CD14-positive monocyte (primary cell): Measurements from ENCODE around the gene GAPVD1. TPM values are rescaled to one million over a fixed set of nuclear protein-coding genes. Genes with fewer than 3 reads are reported as not detected.

ENCODE experiments used
- DNase-seq, 3 donors: peaks; one replicate each; pipeline ENCODE4 v3.0.0-alpha.2; 2011 to 2022
- H2AFZ ChIP-seq: 2 replicates; pipeline ENCODE4 v1.6.0; 2012; ENCODE audit warnings: mild to moderate bottlenecking, low read depth, low read length, inconsistent platforms; ENCODE audit not compliant: insufficient read depth, poor library complexity, severe bottlenecking
- H3K27ac ChIP-seq, 2 donors: 1 replicate in 1 of 2; 2 replicates in 1 of 2; pipeline ENCODE4 v1.5.1; 2012 to 2013; ENCODE audit warnings: low read length in 2 of 2, control low read depth in 1 of 2, inconsistent platforms in 1 of 2, low read depth in 1 of 2, mild to moderate bottlenecking in 1 of 2
- H3K27me3 ChIP-seq, 2 donors: one replicate each; pipeline versions ENCODE4 v1.6.0 to v1.6.1; 2011 to 2013; ENCODE audit warnings: low read length in 2 of 2; ENCODE audit not compliant: control insufficient read depth in 2 of 2, insufficient read depth in 2 of 2
- H3K36me3 ChIP-seq, 2 donors: replicated peaks in 1 of 2; 1 replicate in 1 of 2; 2 replicates in 1 of 2; pipeline versions ENCODE4 v1.5.1 to v1.6.1; 2012 to 2013; ENCODE audit warnings: low read length in 2 of 2, control low read depth in 1 of 2, inconsistent platforms in 1 of 2, mild to moderate bottlenecking in 1 of 2; ENCODE audit not compliant: insufficient read depth in 2 of 2, control insufficient read depth in 1 of 2
- H3K4me1 ChIP-seq, 2 donors: 1 replicate in 1 of 2; 2 replicates in 1 of 2; pipeline versions ENCODE4 v1.5.1 to v1.6.1; 2012 to 2013; ENCODE audit warnings: low read length in 2 of 2, control low read depth in 1 of 2, inconsistent platforms in 1 of 2, mild to moderate bottlenecking in 1 of 2, moderate library complexity in 1 of 2; ENCODE audit not compliant: insufficient read depth in 2 of 2, control insufficient read depth in 1 of 2
- H3K4me2 ChIP-seq: replicated peaks from 2 replicates; pipeline ENCODE3; 2012; ENCODE audit warnings: low read length, moderate library complexity, mild to moderate bottlenecking; ENCODE audit not compliant: poor library complexity, severe bottlenecking; ENCODE audit errors: extremely low read depth
- H3K4me3 ChIP-seq, 3 experiments: fragments of 200-600 bp in 1 of 3; sonication (generic) in 1 of 3; replicated peaks in 1 of 3; 1 replicate in 2 of 3; 2 replicates in 1 of 3; pipeline ENCODE4 v1.5.1; 2011 to 2013; ENCODE audit warnings: low read length in 3 of 3, mild to moderate bottlenecking in 3 of 3, control low read depth in 2 of 3, low read depth in 2 of 3, inconsistent platforms in 1 of 3, moderate library complexity in 1 of 3
- H3K79me2 ChIP-seq: 2 replicates; pipeline ENCODE4 v1.6.0; 2012; ENCODE audit warnings: mild to moderate bottlenecking, control low read depth, inconsistent platforms, low read length, moderate library complexity; ENCODE audit not compliant: insufficient read depth
- H3K9ac ChIP-seq: 2 replicates; pipeline ENCODE4 v1.6.0; 2017; ENCODE audit warnings: low read length, mild to moderate bottlenecking; ENCODE audit not compliant: insufficient read depth, poor library complexity, severe bottlenecking
- H3K9me3 ChIP-seq, 2 donors: replicated peaks in 1 of 2; 1 replicate in 1 of 2; 2 replicates in 1 of 2; pipeline versions ENCODE4 v1.5.1 to v1.6.1; 2012 to 2013; ENCODE audit warnings: low read length in 2 of 2, control low read depth in 1 of 2; ENCODE audit not compliant: control insufficient read depth in 1 of 2, insufficient read depth in 1 of 2
- H4K20me1 ChIP-seq: 2 replicates; pipeline ENCODE4 v1.6.0; 2012; ENCODE audit warnings: mild to moderate bottlenecking, low read length, control low read depth, moderate library complexity; ENCODE audit not compliant: insufficient read depth
- H3K27ac Mint-ChIP-seq, 7 donors: one replicate each; pipeline ENCODE4 v1.8.0; 2020; ENCODE audit warnings: mild to moderate bottlenecking in 7 of 7, mixed read lengths in 7 of 7, moderate library complexity in 6 of 7, inconsistent platforms in 2 of 7
- H3K27me3 Mint-ChIP-seq, 3 donors: one replicate each; pipeline ENCODE4 v1.8.0; 2021 to 2022; ENCODE audit warnings: low read depth in 3 of 3, mild to moderate bottlenecking in 3 of 3, mixed read lengths in 3 of 3, moderate library complexity in 3 of 3, inconsistent platforms in 1 of 3
- H3K36me3 Mint-ChIP-seq, 2 donors: one replicate each; pipeline ENCODE4 v1.8.0; 2020; ENCODE audit warnings: mixed read lengths in 2 of 2, inconsistent platforms in 1 of 2, mild to moderate bottlenecking in 1 of 2
- H3K4me1 Mint-ChIP-seq: one replicate; pipeline ENCODE4 v1.8.0; 2020; ENCODE audit warnings: mild to moderate bottlenecking, mixed read lengths
- H3K4me3 Mint-ChIP-seq, 2 donors: one replicate each; pipeline ENCODE4 v1.8.0; 2020; ENCODE audit warnings: mild to moderate bottlenecking in 2 of 2, mixed read lengths in 2 of 2, moderate library complexity in 1 of 2
- H3K9me3 Mint-ChIP-seq, 7 donors: one replicate each; pipeline ENCODE4 v1.8.0; 2020 to 2022; ENCODE audit warnings: mixed read lengths in 7 of 7, mild to moderate bottlenecking in 6 of 7, moderate library complexity in 6 of 7, inconsistent platforms in 2 of 7
- WGBS: methylation state at CpG from one replicate; pipeline ENCODE4 v1.1.5; 2013; ENCODE audit warnings: missing lambda C conversion rate; ENCODE audit not compliant: insufficient coverage; 5-methylcytosine and 5-hydroxymethylcytosine counted together
- intact Hi-C, 2 donors: fragments of 100-400 bp; cut with micrococcal nuclease; formaldehyde crosslinking; loops; one replicate each; pipeline versions ENCODE4 v1.15.0 to v1.15.1; 2023
- polyA plus RNA-seq, 3 donors: library from polyadenylated mRNA; depleted of rRNA in 1 of 3; unstranded in 2 of 3; stranded (reverse) in 1 of 3; fragments of 300-500 nt in 2 of 3; fragments of >200 nt in 1 of 3; fragmentation: Illumina TruSeq in 2 of 3; gene quantifications; 1 replicate in 2 of 3; 2 replicates in 1 of 3; pipeline ENCODE4 v1.2.3, GENCODE V29; 2012 to 2021
- TF ChIP-seq, protein P1 (sequence below): fragments of 200-600 bp; IDR thresholded peaks from one replicate; pipeline ENCODE4 v1.8.0; 2022; ENCODE audit warnings: antibody characterized with exemption, mild to moderate bottlenecking

Gene GAPVD1
- polyA plus RNA-seq, 3 donors: 18.7 to 49.2 (median 30.5) TPM

DNA sequence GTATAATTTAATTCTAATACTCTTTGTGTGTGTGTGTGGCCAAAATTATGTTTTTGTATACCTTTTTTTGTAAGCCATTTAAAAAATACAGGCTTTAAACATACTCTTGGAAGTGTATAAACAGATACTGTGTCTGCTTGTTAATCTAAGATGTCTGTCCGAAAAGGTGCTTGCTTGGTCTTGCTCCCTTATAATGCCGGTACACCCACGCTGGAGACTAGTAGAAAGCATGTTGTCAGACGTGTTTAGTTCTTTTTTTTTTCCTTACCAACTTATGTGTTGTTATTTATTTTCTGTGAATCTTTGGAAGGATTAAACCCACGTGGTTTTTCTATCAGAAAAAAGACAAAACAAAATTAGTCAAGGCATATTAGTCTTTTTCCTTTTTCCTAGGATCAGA lies 9.5 kb downstream of the GAPVD1 start:
- Histone ChIP-seq H3K79me2 (peaks cover 99% of the 10 kb centered on the region), H3K36me3 (peaks cover 6 to 15% of the 10 kb centered on the region in 2 donors), H3K4me2 (no peak overlapping the region), H3K27me3 (no peaks in the 10 kb centered on the region), H3K9ac (no peak overlapping the region), H3K4me3 (no peak overlapping the region), H2AFZ (no peak overlapping the region), H3K9me3 (no peaks in the 10 kb centered on the region), H4K20me1 (peaks cover 92% of the 10 kb centered on the region), H3K27ac (peak overlapping the region in 1 of 2 donors; percentile 41), H3K4me1 (peaks cover 11 to 18% of the 10 kb centered on the region in 2 donors)
- TF ChIP-seq, protein P1, sequence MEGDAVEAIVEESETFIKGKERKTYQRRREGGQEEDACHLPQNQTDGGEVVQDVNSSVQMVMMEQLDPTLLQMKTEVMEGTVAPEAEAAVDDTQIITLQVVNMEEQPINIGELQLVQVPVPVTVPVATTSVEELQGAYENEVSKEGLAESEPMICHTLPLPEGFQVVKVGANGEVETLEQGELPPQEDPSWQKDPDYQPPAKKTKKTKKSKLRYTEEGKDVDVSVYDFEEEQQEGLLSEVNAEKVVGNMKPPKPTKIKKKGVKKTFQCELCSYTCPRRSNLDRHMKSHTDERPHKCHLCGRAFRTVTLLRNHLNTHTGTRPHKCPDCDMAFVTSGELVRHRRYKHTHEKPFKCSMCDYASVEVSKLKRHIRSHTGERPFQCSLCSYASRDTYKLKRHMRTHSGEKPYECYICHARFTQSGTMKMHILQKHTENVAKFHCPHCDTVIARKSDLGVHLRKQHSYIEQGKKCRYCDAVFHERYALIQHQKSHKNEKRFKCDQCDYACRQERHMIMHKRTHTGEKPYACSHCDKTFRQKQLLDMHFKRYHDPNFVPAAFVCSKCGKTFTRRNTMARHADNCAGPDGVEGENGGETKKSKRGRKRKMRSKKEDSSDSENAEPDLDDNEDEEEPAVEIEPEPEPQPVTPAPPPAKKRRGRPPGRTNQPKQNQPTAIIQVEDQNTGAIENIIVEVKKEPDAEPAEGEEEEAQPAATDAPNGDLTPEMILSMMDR: no peak
- H3K36me3 Mint-ChIP-seq: peaks cover 20 to 55% of the 10 kb centered on the region in 2 donors
- peak overlapping the region in 3 of 7 donors; percentile 23 to 60 (median 26) for H3K27ac Mint-ChIP-seq
- no peak for DNase-seq
- no peaks in the 10 kb centered on the region for H3K9me3 Mint-ChIP-seq
- no CpG with 5 or more reads among the region's 5 CpGs for WGBS
- peaks cover 23% of the 10 kb centered on the region for H3K4me1 Mint-ChIP-seq
- no peaks in the 10 kb centered on the region for H3K27me3 Mint-ChIP-seq
- intact Hi-C loops: loop anchor here (5.0 to 10.0 kb wide), 2 partner anchors 34 to 56 kb away; no protein-coding TSS in a partner anchor
- H3K4me3 Mint-ChIP-seq: no peak overlapping the region

DNA sequence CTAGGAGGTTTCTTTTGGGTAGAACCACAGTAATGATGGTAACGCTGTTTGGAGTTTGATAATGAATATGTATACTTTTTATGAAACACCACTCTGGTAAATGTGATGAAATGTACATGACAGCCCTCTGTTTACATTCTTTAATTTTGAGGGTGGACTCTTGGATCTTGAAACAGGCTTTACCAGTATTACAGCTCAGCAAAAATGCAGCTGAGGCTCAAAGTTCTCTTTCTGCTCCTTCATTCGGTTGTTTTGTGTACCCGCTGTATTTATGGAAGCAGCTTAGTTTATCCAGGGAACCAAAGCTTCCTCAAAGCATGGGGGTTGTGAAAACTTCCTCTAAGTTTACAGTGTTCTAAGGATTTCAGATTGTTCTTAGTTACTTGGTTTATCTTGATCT lies 11.1 kb downstream of the GAPVD1 start:
- peak overlapping the region in 1 of 2 donors; percentile 73 for H3K27ac ChIP-seq
- no peaks in the 10 kb centered on the region for H3K9me3 ChIP-seq
- H3K27me3 Mint-ChIP-seq: no peaks in the 10 kb centered on the region
- H4K20me1 ChIP-seq: peaks cover 94% of the 10 kb centered on the region
- peaks cover 14 to 46% of the 10 kb centered on the region in 2 donors for H3K36me3 Mint-ChIP-seq
- H3K4me1 ChIP-seq: peaks cover 11 to 18% of the 10 kb centered on the region in 2 donors
- WGBS: no CpG with 5 or more reads among the region's 3 CpGs
- H3K27ac Mint-ChIP-seq: peak overlapping the region in 6 of 7 donors; percentile 19 to 79 (median 52)
- intact Hi-C loops: loop anchor here (5.0 to 10.0 kb wide), 2 partner anchors 35 to 58 kb away; no protein-coding TSS in a partner anchor
- TF ChIP-seq, protein P1: no peak
- H3K4me1 Mint-ChIP-seq: peaks cover 26% of the 10 kb centered on the region
- no peaks in the 10 kb centered on the region for H3K9me3 Mint-ChIP-seq
- H3K4me3 ChIP-seq: peak overlapping the region in 1 of 3 experiments; percentile 23
- no peak overlapping the region for H2AFZ ChIP-seq
- H3K4me3 Mint-ChIP-seq: peak overlapping the region in 1 of 2 donors; percentile 35
- DNase-seq: peak; percentile 9 to 34 (median 13)
- no peak overlapping the region for H3K9ac ChIP-seq
- peaks cover 100% of the 10 kb centered on the region for H3K79me2 ChIP-seq
- H3K4me2 ChIP-seq: peak overlapping the region; percentile 41
- H3K36me3 ChIP-seq: peaks cover 4 to 5% of the 10 kb centered on the region in 2 donors
- no peaks in the 10 kb centered on the region for H3K27me3 ChIP-seq
